Right lobe of liver (tissue), 6 donors: ENCODE results near the gene CD9. TPM values are rescaled to one million over a fixed set of nuclear protein-coding genes. Genes with fewer than 3 reads are reported as not detected.

Experiments used
- ATAC-seq, 4 donors: fragments of 200-7000 bp; cut with Tn5 transposase; one replicate each; pipeline ENCODE4 v1.9.1; 2020; ENCODE audit warnings: mild to moderate bottlenecking in 4 of 4, moderate library complexity in 4 of 4
- DNase-seq, 3 donors: peaks; one replicate each; pipeline ENCODE4 v3.0.0-alpha.2; 2020
- H3K27ac ChIP-seq, 3 donors: fragments of 200-600 bp; one replicate each; pipeline ENCODE4 v1.8.0; 2022
- H3K27me3 ChIP-seq, 2 donors: fragments of 200-600 bp; one replicate each; pipeline ENCODE4 v1.8.0; 2022
- H3K36me3 ChIP-seq, 4 donors: fragments of 200-600 bp; sonication (generic) in 1 of 4; one replicate each; pipeline versions ENCODE4 v1.5.1 to v1.8.0; 2017 to 2022; ENCODE audit warnings: control low read depth in 1 of 4
- H3K4me1 ChIP-seq, 4 donors: fragments of 200-600 bp; sonication (generic) in 1 of 4; one replicate each; pipeline versions ENCODE4 v1.5.1 to v1.8.0; 2017 to 2022; ENCODE audit warnings: control low read depth in 1 of 4
- H3K4me3 ChIP-seq, 3 donors: fragments of 200-600 bp; one replicate each; pipeline ENCODE4 v1.8.0; 2022
- H3K9me3 ChIP-seq, 4 donors: fragments of 200-600 bp; sonication (generic) in 1 of 4; one replicate each; pipeline versions ENCODE4 v1.5.1 to v1.8.0; 2017 to 2022; ENCODE audit warnings: control low read depth in 1 of 4
- CTCF ChIP-seq, 4 donors: fragments of 200-600 bp in 3 of 4; fragments of 450-650 bp in 1 of 4; IDR thresholded peaks; one replicate each; pipeline versions ENCODE4 v1.5.1 to v1.8.0; 2016 to 2022; ENCODE audit warnings: antibody characterized with exemption in 4 of 4, mild to moderate bottlenecking in 2 of 4
- POLR2A ChIP-seq: fragments of 450-650 bp; IDR thresholded peaks from one replicate; pipeline ENCODE4 v1.6.1; 2017; ENCODE audit warnings: antibody characterized with exemption, mild to moderate bottlenecking
- WGBS: methylation state at CpG from one replicate; pipeline ENCODE4 v1.1.6; 2018; ENCODE audit warnings: low coverage, low lambda C conversion rate; ENCODE audit not compliant: insufficient coverage; ENCODE audit errors: missing lambda C conversion rate; 5-methylcytosine and 5-hydroxymethylcytosine counted together
- intact Hi-C, 2 donors: fragments of 100-400 bp; cut with DNase I; formaldehyde crosslinking; loops; one replicate each; pipeline versions ENCODE4 v1.11.2 to v1.14.1; 2022
- total RNA-seq, 6 experiments: library from RNA; depleted of rRNA in 2 of 6; stranded (reverse); fragments of >200 nt in 2 of 6; fragmentation: NEBNext Ultra II Directional in 3 of 6; extraction: Animal tissue kit (Norgen Biotek cat#: 25700) in 3 of 6; gene quantifications; one replicate each; pipeline versions ENCODE4 v1.1.0 to v1.2.4, GENCODE V29; 2016 to 2023
- donor health status: DM: no; HTN: yes; CAD: no.
- donor health status: DM: no; HTN: no; CAD: no.
- donor health status: DM: no; HTN: no; CAD: no.
- donor health status: DM: no; HTN: yes; CAD: no.
- donor health status: DM: no; HTN: yes; CAD: no.

The CD9 gene
- total RNA-seq, 6 experiments from 2014 or later, result 17.2 to 65.7 (median 34.2) TPM

DNA sequence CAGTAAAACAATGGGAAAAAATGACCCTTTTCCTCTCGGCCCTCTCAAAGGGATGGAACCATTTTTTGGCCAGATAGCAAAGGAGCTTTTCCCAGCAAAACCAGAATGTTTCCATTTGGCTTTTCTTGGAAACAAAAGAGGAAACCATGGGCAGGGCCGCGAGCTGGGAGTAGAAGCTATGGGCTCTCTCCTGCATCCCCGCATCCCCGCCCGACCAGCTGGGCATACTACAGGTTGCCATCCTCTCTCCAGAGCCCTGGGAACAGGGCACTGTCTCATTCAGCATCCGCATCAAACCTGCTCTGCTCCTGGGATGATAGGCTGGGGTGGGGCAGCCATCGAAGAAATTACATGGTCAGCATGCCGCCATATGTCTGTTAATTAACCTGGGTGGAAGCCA, 20.9 kb downstream of the CD9 start:
- Histone ChIP-seq H3K9me3 (no peaks in the 10 kb centered on the region), H3K36me3 (no peaks in the 10 kb centered on the region), H3K4me3 (no peak overlapping the region), H3K4me1 (peaks cover 0 to 10% (median 2%) of the 10 kb centered on the region in 4 donors), H3K27me3 (no peaks in the 10 kb centered on the region), H3K27ac (no peak overlapping the region)
- DNase-seq (no peak), ATAC-seq (no peak)
- intact Hi-C loops, result no loop called here
- WGBS, result 63% methylated on average over 1 of the region's 9 CpGs
- no peak for TF ChIP-seq CTCF (IDR thresholded peaks at IDR 0.05)
- TF ChIP-seq POLR2A, result no peak

GRCh38 chr12:6222078-6222654, 22.0 kb downstream of the CD9 start:
- Histone ChIP-seq H3K9me3 (no peaks in the 10 kb centered on the region), H3K27ac (no peak overlapping the region), H3K4me3 (no peak overlapping the region), H3K36me3 (no peaks in the 10 kb centered on the region), H3K27me3 (no peaks in the 10 kb centered on the region), H3K4me1 (peaks cover 0 to 19% (median 2%) of the 10 kb centered on the region in 4 donors)
- intact Hi-C loops, result no loop called here
- ATAC-seq (no peak), DNase-seq (no peak)
- WGBS, result 87% methylated on average over 9 of the region's 12 CpGs
- TF ChIP-seq CTCF (IDR thresholded peaks at IDR 0.05) (no peak), POLR2A (no peak)

DNA sequence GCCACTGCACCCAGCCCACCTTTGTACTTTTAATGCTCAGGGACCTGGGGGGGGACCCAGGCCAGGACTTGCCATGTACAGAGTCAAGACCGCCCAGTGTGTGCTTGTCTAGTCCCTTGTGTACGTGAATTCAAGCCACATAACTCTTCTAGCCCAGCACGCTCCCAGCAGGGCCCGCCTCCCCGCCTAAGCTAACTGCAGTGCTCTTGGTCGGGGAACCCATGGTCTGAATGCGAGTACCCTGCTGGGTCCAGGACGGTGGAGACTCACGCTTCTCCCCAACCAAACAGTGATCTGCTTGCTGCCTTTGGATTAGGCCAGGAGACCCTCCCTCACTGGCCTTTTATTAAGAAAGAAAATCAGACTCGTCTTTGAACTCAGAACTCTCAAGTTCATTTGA, 23.3 kb downstream of the CD9 start:
- no peaks in the 10 kb centered on the region for H3K9me3 ChIP-seq
- no CpG with 5 or more reads among the region's 10 CpGs for WGBS
- no peak for DNase-seq
- no peaks in the 10 kb centered on the region for H3K27me3 ChIP-seq
- H3K27ac ChIP-seq, result no peak overlapping the region
- peaks cover 0 to 20% (median 2%) of the 10 kb centered on the region in 4 donors for H3K4me1 ChIP-seq
- TF ChIP-seq POLR2A (no peak), CTCF (IDR thresholded peaks at IDR 0.05) (no peak)
- H3K36me3 ChIP-seq, result no peaks in the 10 kb centered on the region
- intact Hi-C loops, result no loop called here
- H3K4me3 ChIP-seq, result no peak overlapping the region
- no peak for ATAC-seq

DNA sequence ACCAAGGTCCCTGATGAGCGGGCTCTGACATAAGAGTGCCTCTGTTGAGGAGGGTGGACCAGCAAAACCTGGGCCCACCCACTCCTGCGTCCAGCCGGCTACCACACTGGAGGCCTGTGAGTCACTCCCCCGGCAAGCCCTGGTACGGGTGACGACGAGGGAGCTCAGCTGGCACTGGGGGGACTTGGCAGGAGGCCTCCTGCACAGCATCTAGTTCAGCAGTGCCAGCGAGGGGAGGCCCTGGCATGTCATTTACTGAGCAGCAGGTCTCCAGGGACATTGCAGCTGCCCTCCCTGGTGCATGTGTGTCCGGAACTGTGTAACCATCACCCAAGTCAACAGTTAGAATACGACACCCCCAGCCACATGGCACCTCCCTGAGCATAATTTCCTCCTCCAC, 24.4 kb downstream of the CD9 start:
- ATAC-seq (no peak), DNase-seq (no peak)
- intact Hi-C loops, result no loop called here
- Histone ChIP-seq H3K4me3 (no peak overlapping the region), H3K4me1 (peaks cover 0 to 20% (median 2%) of the 10 kb centered on the region in 4 donors), H3K27me3 (no peaks in the 10 kb centered on the region), H3K9me3 (no peaks in the 10 kb centered on the region), H3K36me3 (no peaks in the 10 kb centered on the region), H3K27ac (no peak overlapping the region)
- 89% methylated on average over 2 of the region's 10 CpGs for WGBS
- no peak for TF ChIP-seq POLR2A
- TF ChIP-seq CTCF (IDR thresholded peaks at IDR 0.05), result no peak

GRCh38 chr12:6225630-6226001, 25.4 kb downstream of the CD9 start:
- H3K4me1 ChIP-seq, result peaks cover 0 to 20% (median 2%) of the 10 kb centered on the region in 4 donors
- intact Hi-C loops, result no loop called here
- H3K4me3 ChIP-seq, result no peak overlapping the region
- TF ChIP-seq POLR2A (no peak), CTCF (IDR thresholded peaks at IDR 0.05) (no peak)
- H3K36me3 ChIP-seq, result no peaks in the 10 kb centered on the region
- ATAC-seq (no peak), DNase-seq (no peak)
- H3K27ac ChIP-seq, result peak overlapping the region; percentile 30 to 85 (median 79)
- 66% methylated on average over 5 of the region's 5 CpGs for WGBS
- H3K27me3 ChIP-seq, result no peaks in the 10 kb centered on the region
- no peaks in the 10 kb centered on the region for H3K9me3 ChIP-seq
